Thoracic aorta (tissue), 2 donors: Measurements from ENCODE around the gene ALS2CL. TPM values are rescaled to one million over a fixed set of nuclear protein-coding genes. Genes with fewer than 3 reads are reported as not detected.

Experiments used
- ATAC-seq: fragments of 150-250 bp; one replicate; pipeline ENCODE4 v1.8.0; 2017; ENCODE audit warnings: low read depth; ENCODE audit not compliant: insufficient number of reproducible peaks, low FRiP score
- DNase-seq: peaks from one replicate; pipeline ENCODE4 v3.0.0-alpha.2; 2020; ENCODE audit warnings: low spot score
- H3K27ac ChIP-seq, 2 donors: fragments of 200-600 bp; sonication (generic); 1 replicate in 1 of 2; 2 replicates in 1 of 2; pipeline ENCODE4 v1.5.1; 2016; ENCODE audit warnings: mild to moderate bottlenecking in 2 of 2, moderate library complexity in 2 of 2
- H3K27me3 ChIP-seq: fragments of 200-600 bp; sonication (generic); replicated peaks from 2 replicates; pipeline ENCODE4 v1.6.0; 2016; ENCODE audit warnings: mild to moderate bottlenecking; ENCODE audit not compliant: insufficient read depth
- H3K36me3 ChIP-seq: fragments of 200-600 bp; sonication (generic); one replicate; pipeline ENCODE4 v1.5.1; 2016
- H3K4me1 ChIP-seq, 2 donors: fragments of 200-600 bp; sonication (generic); 1 replicate in 1 of 2; 2 replicates in 1 of 2; pipeline versions ENCODE4 v1.5.1 to v1.6.0; 2016; ENCODE audit warnings: low read depth in 2 of 2, mild to moderate bottlenecking in 1 of 2; ENCODE audit not compliant: control insufficient read depth in 1 of 2
- H3K4me3 ChIP-seq: fragments of 200-600 bp; sonication (generic); 2 replicates; pipeline ENCODE4 v1.5.1; 2016; ENCODE audit warnings: mild to moderate bottlenecking
- H3K9me3 ChIP-seq: fragments of 200-600 bp; sonication (generic); 2 replicates; pipeline ENCODE4 v1.5.1; 2016
- CTCF ChIP-seq: fragments of 200-600 bp; sonication (generic); IDR thresholded peaks from one replicate; pipeline ENCODE4 v1.5.1; 2019; ENCODE audit warnings: antibody characterized with exemption
- total RNA-seq, 2 donors: library from RNA; depleted of rRNA; stranded (reverse); fragments of >200 nt; gene quantifications; one replicate each; pipeline versions ENCODE4 v1.1.0 to v1.2.3, GENCODE V29; 2016

ALS2CL gene
- total RNA-seq, 2 donors from 2014 or later = 25.2 to 41.7 TPM

GRCh38 chr3:46639221-46639620 lies 54.3 kb downstream of the ALS2CL start:
- Histone ChIP-seq H3K27ac (no peak overlapping the region), H3K36me3 (no peaks in the 10 kb centered on the region), H3K4me3 (no peak overlapping the region), H3K27me3 (no peaks in the 10 kb centered on the region), H3K9me3 (no peaks in the 10 kb centered on the region), H3K4me1 (no peaks in the 10 kb centered on the region)
- DNase-seq (no peak), ATAC-seq (no peak)
- TF ChIP-seq CTCF = no peak

DNA sequence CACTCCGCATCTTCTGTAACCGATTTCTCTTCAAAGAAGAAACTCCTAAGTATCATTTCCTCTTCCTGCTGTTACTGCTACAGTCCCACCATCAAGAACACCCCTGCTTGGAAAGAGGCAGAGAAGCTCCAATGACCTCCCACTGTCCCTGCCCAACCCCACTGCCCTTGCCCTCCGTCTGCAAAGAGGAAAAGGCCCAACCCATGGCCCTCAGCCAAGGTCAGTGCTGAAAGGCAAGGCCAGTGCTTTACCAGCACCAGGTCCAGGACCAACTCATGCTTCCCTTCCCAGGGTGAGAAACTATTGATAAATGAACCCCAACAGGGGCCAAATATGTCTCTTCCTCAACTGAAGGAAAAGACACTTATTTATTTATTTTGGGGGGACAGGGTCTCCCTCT lies 58.6 kb downstream of the ALS2CL start:
- no peak for DNase-seq
- Histone ChIP-seq H3K27ac (no peak overlapping the region), H3K9me3 (no peaks in the 10 kb centered on the region), H3K4me3 (no peak overlapping the region), H3K36me3 (no peaks in the 10 kb centered on the region), H3K4me1 (peaks cover 4 to 7% of the 10 kb centered on the region in 2 donors), H3K27me3 (no peaks in the 10 kb centered on the region)
- no peak for TF ChIP-seq CTCF
- no peak for ATAC-seq

- Histone ChIP-seq H3K27me3 (no peaks in the 10 kb centered on the region), H3K4me3 (no peak overlapping the region), H3K27ac (no peak overlapping the region), H3K36me3 (no peaks in the 10 kb centered on the region), H3K4me1 (peaks cover 4 to 14% of the 10 kb centered on the region in 2 donors), H3K9me3 (no peaks in the 10 kb centered on the region)
- DNase-seq (no peak), ATAC-seq (no peak)
- no peak for TF ChIP-seq CTCF
These were observed 60.7 kb downstream of the ALS2CL start for GRCh38 chr3:46632792-46633191.

- DNase-seq (no peak), ATAC-seq (no peak)
- peaks cover 4 to 14% of the 10 kb centered on the region in 2 donors for H3K4me1 ChIP-seq
- peak; percentile 92 for TF ChIP-seq CTCF
- no peaks in the 10 kb centered on the region for H3K9me3 ChIP-seq
- H3K36me3 ChIP-seq = no peaks in the 10 kb centered on the region
- peak overlapping the region; percentile 66 for H3K4me3 ChIP-seq
- no peak overlapping the region for H3K27ac ChIP-seq
- H3K27me3 ChIP-seq = no peaks in the 10 kb centered on the region
These were observed 63.6 kb downstream of the ALS2CL start for GRCh38 chr3:46629551-46630517.

DNA sequence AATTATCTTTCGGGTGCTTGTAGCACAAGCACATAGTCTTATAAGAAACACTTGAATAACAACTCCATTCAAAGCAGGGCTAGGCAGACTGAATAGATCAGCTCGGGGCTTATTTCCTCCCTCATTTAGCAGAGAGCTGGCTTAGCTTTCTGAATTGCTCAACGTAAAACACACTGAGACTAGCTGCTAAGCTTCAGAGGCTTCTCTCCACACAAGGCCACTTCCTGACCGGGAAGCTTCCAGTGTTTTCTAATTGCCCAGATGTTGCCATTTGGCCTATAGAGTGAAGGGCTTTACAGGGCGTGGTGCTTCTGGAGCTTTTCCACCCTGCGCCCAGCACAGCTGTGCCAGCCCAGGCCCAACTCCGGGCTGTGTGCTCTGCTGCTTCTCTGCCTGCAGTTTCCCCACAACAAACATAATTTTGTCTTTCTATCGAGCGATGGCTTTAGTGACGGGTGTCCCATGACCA lies 64.5 kb downstream of the ALS2CL start:
- ATAC-seq (no peak), DNase-seq (no peak)
- H3K4me3 ChIP-seq = no peak overlapping the region
- no peaks in the 10 kb centered on the region for H3K36me3 ChIP-seq
- H3K27ac ChIP-seq = no peak overlapping the region
- H3K4me1 ChIP-seq = peaks cover 4 to 14% of the 10 kb centered on the region in 2 donors
- TF ChIP-seq CTCF = no peak
- H3K27me3 ChIP-seq = no peaks in the 10 kb centered on the region
- no peaks in the 10 kb centered on the region for H3K9me3 ChIP-seq
